ENCODE measurements around the gene GFRA1.
"Not testable (repeated sequence)": the region's sequence is repeated elsewhere in the genome, so short reads cannot be mapped to it uniquely, and the experiment has no call there.

Gene GFRA1

GRCh38 chr10:116197946-116198675 is 74.9 kb downstream of the GFRA1 start:
- DNase-seq (ENCODE audit: low read depth in 2 of 2) = no peak

GRCh38 chr10:116195583-116195982 is 77.4 kb downstream of the GFRA1 start:
- DNase-seq (ENCODE audit: low read depth in 2 of 2) = no peak

GRCh38 chr10:116195039-116195438 is 78.0 kb downstream of the GFRA1 start:
- DNase-seq (ENCODE audit: low read depth in 2 of 2) = no peak

- DNase-seq (ENCODE audit: low read depth in 2 of 2) = no peak
Observed at GRCh38 chr10:116194061-116194460, 78.9 kb downstream of the GFRA1 start.

- DNase-seq (ENCODE audit: low read depth in 2 of 2) = no peak
Observed at GRCh38 chr10:116190883-116191282, 82.1 kb downstream of the GFRA1 start.

GRCh38 chr10:116186273-116186672 is 86.7 kb downstream of the GFRA1 start:
- no peak for DNase-seq (ENCODE audit: low read depth in 2 of 2)

GRCh38 chr10:116185199-116185867 is 87.7 kb downstream of the GFRA1 start:
- DNase-seq (ENCODE audit: low read depth in 2 of 2) = no peak

GRCh38 chr10:116184512-116184794 is 88.6 kb downstream of the GFRA1 start:
- DNase-seq (ENCODE audit: low read depth in 2 of 2) = no peak

GRCh38 chr10:116183733-116184511 is 89.1 kb downstream of the GFRA1 start:
- DNase-seq (ENCODE audit: low read depth in 2 of 2) = no peak

GRCh38 chr10:116182426-116182825 is 90.6 kb downstream of the GFRA1 start:
- DNase-seq (ENCODE audit: low read depth in 2 of 2) = no peak

- DNase-seq (ENCODE audit: low read depth in 2 of 2) = no peak
Observed at GRCh38 chr10:116178086-116178605, 94.9 kb downstream of the GFRA1 start.

GRCh38 chr10:116175231-116175630 is 97.8 kb downstream of the GFRA1 start:
- DNase-seq (ENCODE audit: low read depth in 2 of 2) = no peak

- DNase-seq (ENCODE audit: low read depth in 2 of 2) = no peak
Observed at GRCh38 chr10:116171505-116171904, 101.5 kb downstream of the GFRA1 start.

GRCh38 chr10:116170815-116171250 is 102.2 kb downstream of the GFRA1 start:
- DNase-seq (ENCODE audit: low read depth in 2 of 2) = no peak

- DNase-seq (ENCODE audit: low read depth in 2 of 2) = no peak
Observed at GRCh38 chr10:116169782-116170445, 103.1 kb downstream of the GFRA1 start.

- no peak for DNase-seq (ENCODE audit: low read depth in 2 of 2)
Observed at GRCh38 chr10:116168745-116169144, 104.3 kb downstream of the GFRA1 start.

- no peak for DNase-seq (ENCODE audit: low read depth in 2 of 2)
Observed at GRCh38 chr10:116168329-116168728, 104.7 kb downstream of the GFRA1 start.

GRCh38 chr10:116165941-116166340 is 107.1 kb downstream of the GFRA1 start:
- not testable (repeated sequence) for DNase-seq (ENCODE audit: low read depth in 2 of 2)

- DNase-seq (ENCODE audit: low read depth in 2 of 2) = no peak
Observed at GRCh38 chr10:116164291-116164690, 108.7 kb downstream of the GFRA1 start.

- DNase-seq (ENCODE audit: low read depth in 2 of 2) = no peak
Observed at GRCh38 chr10:116163333-116164131, 109.5 kb downstream of the GFRA1 start.

GRCh38 chr10:116162851-116163250 is 110.2 kb downstream of the GFRA1 start:
- no peak for DNase-seq (ENCODE audit: low read depth in 2 of 2)
